ENCODE data around the gene PVRIG.
"Not testable (repeated sequence)": the region's sequence is repeated elsewhere in the genome, so short reads cannot be mapped to it uniquely, and the experiment has no call there.

Gene PVRIG

GRCh38 chr7:100219801-100220585 is at the start of gene PVRIG:
Gene PVRIG, plus strand, starts transcription at chr7:100219949. Its CDS starts 22 bp downstream, at chr7:100219971.
- DNase-seq: peak; percentile 64

GRCh38 chr7:100170101-100170897 is 49.5 kb upstream of the PVRIG start:
- no peak for DNase-seq

GRCh38 chr7:100171087-100171681 is 48.6 kb upstream of the PVRIG start:
- no peak for DNase-seq

GRCh38 chr7:100171840-100172239 is 47.9 kb upstream of the PVRIG start:
- DNase-seq: no peak

GRCh38 chr7:100173806-100174495 is 45.8 kb upstream of the PVRIG start:
- DNase-seq: no peak

- DNase-seq: no peak
Measured at GRCh38 chr7:100174582-100174981, 45.2 kb upstream of the PVRIG start.

GRCh38 chr7:100175296-100175935 is 44.3 kb upstream of the PVRIG start:
- DNase-seq: no peak

- no peak for DNase-seq
Measured at GRCh38 chr7:100176096-100177044, 43.4 kb upstream of the PVRIG start.

GRCh38 chr7:100177045-100178001 is 42.4 kb upstream of the PVRIG start, which contains the start of the genes GPC2 and STAG3:
Gene GPC2, minus strand, starts transcription at chr7:100177381. Its CDS starts 182 bp downstream, at chr7:100177199.
Gene STAG3, plus strand, starts transcription at chr7:100177918. Its CDS starts 2,639 bp downstream, at chr7:100180557.
- peak; percentile 97 for DNase-seq

- not testable (repeated sequence) for DNase-seq
Measured at GRCh38 chr7:100180084-100180483, 39.7 kb upstream of the PVRIG start.

GRCh38 chr7:100182616-100183015 is 37.1 kb upstream of the PVRIG start:
- DNase-seq: not testable (repeated sequence)

- not testable (repeated sequence) for DNase-seq
Measured at GRCh38 chr7:100183090-100183489, 36.7 kb upstream of the PVRIG start.

- no peak for DNase-seq
Measured at GRCh38 chr7:100185726-100186125, 34.0 kb upstream of the PVRIG start.

- DNase-seq: no peak
Measured at GRCh38 chr7:100189061-100189460, 30.7 kb upstream of the PVRIG start.

GRCh38 chr7:100190048-100190711 is 29.6 kb upstream of the PVRIG start:
- peak; percentile 65 for DNase-seq

GRCh38 chr7:100191775-100192174 is 28.0 kb upstream of the PVRIG start:
- no peak for DNase-seq

- not testable (repeated sequence) for DNase-seq
Measured at GRCh38 chr7:100192281-100192862, 27.4 kb upstream of the PVRIG start.

GRCh38 chr7:100192969-100193368 is 26.8 kb upstream of the PVRIG start:
- no peak for DNase-seq

GRCh38 chr7:100195222-100195621 is 24.5 kb upstream of the PVRIG start:
- DNase-seq: no peak

Measured in activated CD4-positive, alpha-beta T cell treated with anti-CD3 and anti-CD28 coated beads, Interleukin-2, Interleukin-6, amounts not matched to agents 100 ng/mL and 50 ng/mL, durations not matched to agents 16 hours and 8 hours (primary cell).